ENCODE data around the gene ADCY10.

Gene ADCY10

DNA sequence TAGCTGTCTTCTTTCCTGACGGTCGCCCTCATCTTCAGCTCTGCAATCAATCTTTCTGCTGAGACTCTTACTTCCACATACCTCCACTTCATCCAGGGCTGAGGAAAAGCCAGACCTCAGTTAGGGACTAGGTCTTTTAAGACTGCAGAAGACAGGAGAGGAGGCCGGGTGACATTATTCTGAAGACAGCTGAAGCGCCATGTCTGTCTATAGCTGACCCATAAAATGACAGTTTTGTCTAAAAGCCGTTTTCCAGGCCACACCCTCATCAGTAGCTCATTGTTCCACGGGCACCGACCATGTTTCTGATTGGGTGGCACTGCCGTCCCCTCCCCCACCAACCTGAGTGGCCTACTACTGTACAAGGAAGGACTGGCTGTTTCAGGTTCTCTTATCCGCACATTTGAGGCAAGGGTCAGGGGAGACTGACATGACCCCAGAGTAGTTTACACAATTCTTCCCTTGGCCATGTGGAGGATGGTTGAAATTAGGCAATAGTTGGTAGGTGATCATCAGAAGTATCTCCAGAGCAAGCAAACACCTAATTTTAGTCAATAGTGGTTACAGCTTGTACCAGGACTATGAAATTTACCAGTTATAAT lies at the start of gene ADCY10:
TSS of gene ADCY10 (minus strand) at position 240 of the 602 bp plus-strand sequence. CDS start 8,994 bp downstream, outside the sequence.
- no peak for ATAC-seq

DNA sequence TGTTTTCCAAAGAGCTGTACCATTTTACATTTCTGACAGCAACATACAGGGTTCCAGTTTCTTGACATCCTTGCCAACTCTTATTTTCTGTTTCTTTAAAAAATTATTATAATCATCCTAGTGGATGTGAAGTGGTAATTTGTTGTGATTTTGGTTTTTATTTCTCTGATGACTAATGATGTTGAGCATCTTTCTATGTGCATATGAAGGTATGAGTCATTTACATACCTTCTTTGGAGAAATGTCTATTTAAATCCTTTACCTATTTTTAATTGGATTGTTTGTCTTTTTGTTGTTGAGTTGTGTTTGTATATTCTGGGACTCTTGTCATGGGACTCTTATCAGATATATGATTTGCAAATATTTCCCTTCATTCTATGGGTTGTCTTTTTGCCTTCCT lies 43.8 kb upstream of the ADCY10 start:
- no peak for TF ChIP-seq ZC3H10 (CRISPR knock-in tag; IDR thresholded peaks at IDR 0.05)
- TF ChIP-seq PPARA (CRISPR knock-in tag; IDR thresholded peaks at IDR 0.05; ENCODE audit: borderline replicate concordance) = no peak
- no peak for TF ChIP-seq CSDC2 (CRISPR knock-in tag; IDR thresholded peaks at IDR 0.05)
- no peak for TF ChIP-seq CREB5 (CRISPR knock-in tag; IDR thresholded peaks at IDR 0.05; ENCODE audit: low read depth)
- no peak for TF ChIP-seq GLIS3 (CRISPR knock-in tag; IDR thresholded peaks at IDR 0.05)
- TF ChIP-seq RARB (CRISPR knock-in tag; IDR thresholded peaks at IDR 0.05) = no peak
- TF ChIP-seq CSRNP3 (CRISPR knock-in tag; IDR thresholded peaks at IDR 0.05) = no peak
- TF ChIP-seq TOX (CRISPR knock-in tag; IDR thresholded peaks at IDR 0.05; ENCODE audit: borderline replicate concordance) = no peak
- TF ChIP-seq BACH2 (CRISPR knock-in tag; IDR thresholded peaks at IDR 0.05; ENCODE audit: borderline replicate concordance) = no peak
- no peak for TF ChIP-seq ISL1 (CRISPR knock-in tag; IDR thresholded peaks at IDR 0.05)
- TF ChIP-seq OSR1 (CRISPR knock-in tag; IDR thresholded peaks at IDR 0.05) = no peak
- TF ChIP-seq ZFP3 (CRISPR knock-in tag; IDR thresholded peaks at IDR 0.05) = no peak
- no peak for TF ChIP-seq ESRRG (CRISPR knock-in tag; IDR thresholded peaks at IDR 0.05)
- TF ChIP-seq TCF4 (CRISPR knock-in tag; IDR thresholded peaks at IDR 0.05; ENCODE audit: borderline replicate concordance) = no peak
- no peak for TF ChIP-seq PATZ1 (CRISPR knock-in tag; IDR thresholded peaks at IDR 0.05; ENCODE audit: borderline replicate concordance)
- no peak for ATAC-seq

More for the DNA sequence above, at the start of gene ADCY10:
- TF ChIP-seq CSRNP3 (CRISPR knock-in tag; IDR thresholded peaks at IDR 0.05) (no peak), TCF4 (CRISPR knock-in tag; IDR thresholded peaks at IDR 0.05; ENCODE audit: borderline replicate concordance) (no peak), ZNF565 (CRISPR knock-in tag; conservative IDR thresholded peaks at IDR 0.05; ENCODE audit: low read depth) (no peak), PPARA (CRISPR knock-in tag; IDR thresholded peaks at IDR 0.05; ENCODE audit: borderline replicate concordance) (no peak), BACH2 (CRISPR knock-in tag; IDR thresholded peaks at IDR 0.05; ENCODE audit: borderline replicate concordance) (no peak), ZNF70 (CRISPR knock-in tag; IDR thresholded peaks at IDR 0.05) (no peak), ARNTL (CRISPR knock-in tag; IDR thresholded peaks at IDR 0.05; ENCODE audit: borderline replicate concordance, low read depth) (no peak), CSDC2 (CRISPR knock-in tag; IDR thresholded peaks at IDR 0.05) (no peak), PATZ1 (CRISPR knock-in tag; IDR thresholded peaks at IDR 0.05; ENCODE audit: borderline replicate concordance) (no peak), ZC3H10 (CRISPR knock-in tag; IDR thresholded peaks at IDR 0.05) (no peak), ZNF8 (CRISPR knock-in tag; IDR thresholded peaks at IDR 0.05) (no peak), ISL1 (CRISPR knock-in tag; IDR thresholded peaks at IDR 0.05) (no peak)
- TF ChIP-seq, protein P1, sequence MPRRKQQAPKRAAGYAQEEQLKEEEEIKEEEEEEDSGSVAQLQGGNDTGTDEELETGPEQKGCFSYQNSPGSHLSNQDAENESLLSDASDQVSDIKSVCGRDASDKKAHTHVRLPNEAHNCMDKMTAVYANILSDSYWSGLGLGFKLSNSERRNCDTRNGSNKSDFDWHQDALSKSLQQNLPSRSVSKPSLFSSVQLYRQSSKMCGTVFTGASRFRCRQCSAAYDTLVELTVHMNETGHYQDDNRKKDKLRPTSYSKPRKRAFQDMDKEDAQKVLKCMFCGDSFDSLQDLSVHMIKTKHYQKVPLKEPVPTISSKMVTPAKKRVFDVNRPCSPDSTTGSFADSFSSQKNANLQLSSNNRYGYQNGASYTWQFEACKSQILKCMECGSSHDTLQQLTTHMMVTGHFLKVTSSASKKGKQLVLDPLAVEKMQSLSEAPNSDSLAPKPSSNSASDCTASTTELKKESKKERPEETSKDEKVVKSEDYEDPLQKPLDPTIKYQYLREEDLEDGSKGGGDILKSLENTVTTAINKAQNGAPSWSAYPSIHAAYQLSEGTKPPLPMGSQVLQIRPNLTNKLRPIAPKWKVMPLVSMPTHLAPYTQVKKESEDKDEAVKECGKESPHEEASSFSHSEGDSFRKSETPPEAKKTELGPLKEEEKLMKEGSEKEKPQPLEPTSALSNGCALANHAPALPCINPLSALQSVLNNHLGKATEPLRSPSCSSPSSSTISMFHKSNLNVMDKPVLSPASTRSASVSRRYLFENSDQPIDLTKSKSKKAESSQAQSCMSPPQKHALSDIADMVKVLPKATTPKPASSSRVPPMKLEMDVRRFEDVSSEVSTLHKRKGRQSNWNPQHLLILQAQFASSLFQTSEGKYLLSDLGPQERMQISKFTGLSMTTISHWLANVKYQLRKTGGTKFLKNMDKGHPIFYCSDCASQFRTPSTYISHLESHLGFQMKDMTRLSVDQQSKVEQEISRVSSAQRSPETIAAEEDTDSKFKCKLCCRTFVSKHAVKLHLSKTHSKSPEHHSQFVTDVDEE (CRISPR knock-in tag; IDR thresholded peaks at IDR 0.05) = no peak

Measured in SK-N-SH treated with all-trans-retinoic acid at 6 μM for 48 hours (cell line).